NCI-H69 (cell line): Measurements from ENCODE around the gene REST.
A peak's percentile ranks its signal among the peaks of the same experiment; 100 is the strongest.
"Not testable (repeated sequence)": the region's sequence is repeated elsewhere in the genome, so short reads cannot be mapped to it uniquely, and the experiment has no call there.

ENCODE experiments used
- DNase-seq: peaks from one replicate; lab custom pipeline; 2025; lab: John Stamatoyannopoulos, UW

REST gene

GRCh38 chr4:56907489-56908205, at the start of gene REST:
TSS of gene REST (plus strand) at chr4:56907900. CDS start at chr4:56910639, 2,739 bp downstream.
- DNase-seq: peak; percentile 51

- DNase-seq: no peak
Observed at GRCh38 chr4:56859841-56860240, 47.9 kb upstream of the REST start.

- DNase-seq: no peak
Observed at GRCh38 chr4:56860781-56861180, 46.9 kb upstream of the REST start.

GRCh38 chr4:56861360-56861759, 46.3 kb upstream of the REST start:
- DNase-seq: peak; percentile 9

GRCh38 chr4:56863441-56864139, 44.1 kb upstream of the REST start:
- DNase-seq: no peak

GRCh38 chr4:56870946-56871345, 36.8 kb upstream of the REST start:
- DNase-seq: peak; percentile 76

GRCh38 chr4:56871371-56871866, 36.3 kb upstream of the REST start:
- DNase-seq: peak; percentile 60

GRCh38 chr4:56874166-56874565, 33.5 kb upstream of the REST start:
- peak; percentile 1 for DNase-seq

- DNase-seq: no peak
Observed at GRCh38 chr4:56874923-56875322, 32.8 kb upstream of the REST start.

GRCh38 chr4:56876264-56876663, 31.4 kb upstream of the REST start:
- DNase-seq: no peak

- DNase-seq: no peak
Observed at GRCh38 chr4:56879996-56880395, 27.7 kb upstream of the REST start.

- no peak for DNase-seq
Observed at GRCh38 chr4:56880572-56880971, 27.1 kb upstream of the REST start.

GRCh38 chr4:56884511-56884910, 23.2 kb upstream of the REST start:
- DNase-seq: not testable (repeated sequence)

GRCh38 chr4:56892691-56893090, 15.0 kb upstream of the REST start:
- no peak for DNase-seq

GRCh38 chr4:56897842-56898241, 9.9 kb upstream of the REST start:
- not testable (repeated sequence) for DNase-seq

- not testable (repeated sequence) for DNase-seq
Observed at GRCh38 chr4:56900186-56900585, 7.5 kb upstream of the REST start.

GRCh38 chr4:56902703-56903102, 5.0 kb upstream of the REST start:
- DNase-seq: no peak

GRCh38 chr4:56905796-56906195, 1.9 kb upstream of the REST start:
- DNase-seq: no peak

- no peak for DNase-seq
Observed at GRCh38 chr4:56906489-56907393, 959 bp upstream of the REST start.

GRCh38 chr4:56908206-56909085, 746 bp downstream of the REST start:
- DNase-seq: peak; percentile 30
